DMS153 (cell line): ENCODE results near the gene MRPL16.
A peak's percentile ranks its signal among the peaks of the same experiment; 100 is the strongest.
"Not testable (repeated sequence)": the region's sequence is repeated elsewhere in the genome, so short reads cannot be mapped to it uniquely, and the experiment has no call there.

ENCODE experiments used
- DNase-seq: peaks from one replicate; lab custom pipeline; 2025; lab: John Stamatoyannopoulos, UW

MRPL16 gene

DNA sequence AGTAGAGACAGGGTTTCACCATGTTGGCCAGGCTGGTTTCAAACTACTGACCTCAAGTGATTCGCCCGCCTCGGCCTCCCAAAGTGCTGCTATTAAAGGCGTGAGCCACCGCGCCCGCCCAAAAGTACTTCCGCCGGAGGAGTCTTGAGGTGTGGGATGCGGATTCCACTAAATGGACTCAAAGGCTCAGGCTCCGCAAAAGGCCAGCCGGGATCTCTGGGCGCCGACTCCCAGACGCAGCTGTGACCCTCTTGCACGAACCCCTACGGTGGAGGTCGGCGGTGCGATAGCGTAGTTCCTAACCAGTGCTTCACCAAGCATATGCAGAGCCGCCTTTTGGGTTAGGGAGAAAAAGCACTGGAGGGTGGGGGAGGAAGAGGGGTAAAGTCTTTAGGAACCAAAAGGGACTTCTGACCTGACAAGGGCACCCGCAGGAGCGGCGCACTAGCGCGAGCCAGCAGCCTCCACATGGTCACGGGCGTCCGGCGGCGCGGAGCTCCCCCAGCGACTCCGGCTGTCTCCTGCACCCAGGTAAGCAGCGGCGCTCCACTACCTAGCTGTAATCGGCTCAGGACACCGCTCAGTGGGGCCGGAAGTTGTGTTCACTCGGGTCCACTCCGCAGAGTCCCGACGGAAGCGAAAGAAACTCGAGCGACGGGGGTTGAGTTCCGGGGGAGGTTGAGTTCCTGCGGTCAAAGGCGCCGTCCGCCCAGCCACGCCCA, at the start of gene MRPL16:
MRPL16 (minus strand) TSS at position 590 of the 722 bp plus-strand sequence; CDS start at position 470, 120 bp downstream.
- peak; percentile 89 for DNase-seq

DNA sequence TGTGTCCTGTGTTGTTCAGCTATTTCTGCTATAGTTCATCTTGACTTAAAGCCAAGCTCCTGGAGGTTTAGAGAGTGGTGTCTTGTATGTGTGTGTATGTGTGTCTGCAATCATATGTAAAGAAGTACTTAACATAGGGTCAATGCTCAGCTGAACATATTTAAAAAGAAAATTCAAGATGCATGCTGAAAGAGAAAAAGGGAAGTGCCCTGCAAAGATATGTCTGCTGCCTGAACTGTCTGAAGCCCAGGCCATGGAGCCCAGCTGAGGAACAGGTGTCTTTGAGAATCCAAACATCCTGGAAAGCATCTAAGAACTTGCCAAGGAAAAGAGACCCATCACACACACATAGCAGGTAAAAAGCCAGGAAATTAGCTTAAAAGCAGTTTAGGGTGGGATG, 49.1 kb upstream of the MRPL16 start:
- no peak for DNase-seq

DNA sequence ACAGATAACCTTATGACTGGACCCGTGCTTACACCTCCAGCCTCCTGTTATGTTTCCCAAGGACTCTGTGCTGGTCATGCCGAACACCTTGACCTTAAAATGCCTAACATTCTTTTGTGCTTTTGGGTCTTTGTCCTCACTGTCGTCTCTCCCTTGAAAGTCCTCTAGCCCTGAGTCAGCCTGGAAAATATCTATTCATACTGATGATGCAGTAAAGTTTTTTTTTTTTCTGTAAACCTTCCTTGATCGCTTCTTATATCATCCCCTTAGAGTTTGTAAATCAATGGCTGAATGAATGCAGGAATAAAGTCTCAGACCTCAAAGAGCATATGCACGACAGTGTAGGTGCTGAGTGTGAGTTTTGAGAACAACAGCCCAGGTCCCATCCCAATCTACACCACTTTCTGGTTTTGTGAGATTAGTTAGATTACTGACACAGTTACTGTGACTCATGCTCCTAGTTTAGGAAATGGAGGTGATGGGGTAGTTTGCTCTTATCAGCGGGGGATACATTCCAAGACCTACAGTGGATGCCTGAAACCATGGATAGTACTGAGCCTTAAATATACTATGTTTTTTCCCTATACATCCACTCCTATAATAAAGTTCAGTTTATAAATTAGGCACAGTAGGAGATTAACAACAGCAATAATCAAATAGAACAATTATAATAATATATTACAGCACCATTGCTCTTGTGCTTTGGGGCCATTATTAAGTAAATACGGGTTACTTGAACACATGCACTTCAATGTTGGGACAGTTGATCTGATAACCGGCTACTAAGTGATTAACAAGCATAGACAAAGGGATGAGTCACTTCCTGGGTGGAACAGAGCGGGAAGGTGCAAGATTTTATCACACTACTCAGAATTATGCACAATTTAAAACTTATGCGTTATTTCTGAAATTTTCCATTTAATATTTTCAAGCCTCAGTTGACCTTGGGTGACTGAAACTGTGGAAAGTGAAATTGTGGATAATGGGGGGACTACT, 47.2 kb upstream of the MRPL16 start:
- DNase-seq = no peak

DNA sequence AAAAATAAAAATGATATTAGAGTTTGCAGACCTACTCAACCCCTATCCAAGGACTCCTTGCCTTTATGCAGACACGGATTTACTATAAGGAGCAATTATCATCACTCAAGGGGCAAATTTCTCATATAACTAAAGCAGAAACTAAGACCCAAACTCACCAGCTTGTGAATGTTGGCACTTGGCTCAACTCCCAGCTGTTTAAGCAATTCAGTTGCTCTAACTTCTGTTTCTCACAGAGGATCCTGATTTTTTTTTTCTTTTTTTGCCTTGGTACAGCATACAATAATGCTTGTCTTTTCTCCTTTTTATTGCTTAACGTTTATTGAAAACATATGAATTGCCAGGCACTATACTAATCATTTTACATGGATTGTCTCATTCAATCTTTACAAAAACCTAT, 44.3 kb upstream of the MRPL16 start:
- no peak for DNase-seq

DNA sequence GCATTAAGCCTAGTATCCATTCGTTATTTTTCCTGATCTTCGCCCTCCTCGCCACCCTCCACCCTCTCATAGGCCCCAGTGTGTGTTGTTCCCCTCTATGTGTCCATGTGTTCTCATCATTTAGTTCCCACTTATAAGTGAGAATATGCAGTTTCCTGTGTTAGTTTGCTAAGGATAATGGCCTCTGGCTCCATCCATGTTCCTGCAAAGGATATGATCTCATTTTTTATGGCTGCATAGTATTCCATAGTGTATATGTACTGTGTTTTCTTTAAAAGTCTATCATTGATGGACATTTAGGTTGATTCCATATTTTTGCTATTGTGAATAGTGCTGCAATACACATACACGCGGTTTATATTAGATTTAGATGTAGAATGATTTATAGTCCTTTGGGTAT, 40.8 kb upstream of the MRPL16 start:
- DNase-seq = not testable (repeated sequence)

DNA sequence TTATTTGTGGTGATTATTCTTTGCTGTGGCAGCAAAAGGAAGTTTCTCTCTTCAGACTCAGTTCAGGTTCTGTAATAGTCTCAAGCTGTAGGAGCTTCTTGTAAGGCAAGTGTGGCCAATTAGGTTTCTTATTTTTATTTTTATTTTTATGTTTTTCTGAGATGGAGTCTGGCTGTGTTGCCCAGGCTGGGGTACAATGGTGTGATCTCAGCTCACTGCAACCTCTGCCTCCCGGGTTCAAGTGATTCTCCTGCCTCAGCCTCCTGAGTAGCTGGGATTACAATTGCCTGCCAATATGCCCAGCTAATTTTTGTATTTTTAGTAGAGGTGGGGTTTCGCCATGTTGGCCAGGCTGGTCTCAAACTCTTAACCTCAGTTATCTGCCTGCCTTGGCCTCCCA, 39.0 kb upstream of the MRPL16 start:
- DNase-seq = not testable (repeated sequence)

DNA sequence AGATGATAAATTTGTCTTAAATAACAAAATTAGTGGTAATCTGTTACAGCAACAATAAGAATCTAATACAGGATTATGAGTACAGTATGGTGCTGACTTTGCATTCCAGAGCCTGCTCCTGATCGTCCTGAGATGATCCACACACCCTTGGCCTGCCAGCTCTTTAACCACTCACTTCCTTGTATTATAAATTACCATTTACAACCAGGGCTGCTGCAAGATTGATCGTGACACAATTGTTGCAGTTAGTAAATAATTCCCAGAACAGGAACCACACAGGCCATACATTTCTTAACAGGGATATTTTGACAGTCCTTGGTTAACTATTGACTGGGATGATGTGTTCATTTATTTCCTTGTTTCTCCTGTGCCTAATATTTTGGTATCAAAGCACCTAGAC, 38.6 kb upstream of the MRPL16 start:
- no peak for DNase-seq

DNA sequence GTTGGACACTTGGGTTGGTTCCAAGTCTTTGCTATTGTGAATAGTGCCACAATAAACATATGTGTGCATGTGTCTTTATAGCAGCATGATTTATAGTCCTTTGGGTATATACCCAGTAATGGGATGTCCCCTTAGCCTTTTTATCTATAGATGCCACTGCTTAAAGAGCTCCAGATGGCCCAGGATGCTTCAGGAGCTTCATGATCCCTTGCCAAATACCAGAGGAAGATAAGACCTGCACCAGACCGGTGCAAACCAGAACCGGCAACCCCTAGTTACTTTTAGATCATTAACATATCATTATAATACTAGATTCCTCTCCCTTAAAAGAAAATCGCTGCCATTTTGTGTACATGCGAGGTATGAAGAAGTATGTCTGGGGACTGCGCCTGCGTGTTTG, 37.9 kb upstream of the MRPL16 start:
- not testable (repeated sequence) for DNase-seq

DNA sequence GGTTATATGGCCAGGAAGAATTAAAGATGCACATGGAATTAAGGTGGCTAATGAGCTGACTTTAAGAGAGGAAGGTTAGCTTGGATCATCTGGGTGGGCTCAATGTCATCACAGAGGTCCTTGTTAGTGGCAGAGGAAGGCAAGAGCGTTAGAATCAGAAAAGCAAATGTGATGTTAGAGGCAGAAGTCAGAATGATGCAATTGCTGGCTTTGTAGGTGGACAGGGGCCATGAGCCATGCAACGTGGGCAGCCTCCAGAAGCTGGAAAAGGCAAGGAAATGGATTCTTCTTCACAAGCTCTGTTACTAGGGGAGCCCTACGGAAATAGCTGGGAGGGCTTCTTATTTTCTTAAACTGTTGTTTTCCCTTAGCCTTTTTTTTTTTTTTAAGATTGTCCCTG, 37.0 kb upstream of the MRPL16 start:
- DNase-seq = no peak

DNA sequence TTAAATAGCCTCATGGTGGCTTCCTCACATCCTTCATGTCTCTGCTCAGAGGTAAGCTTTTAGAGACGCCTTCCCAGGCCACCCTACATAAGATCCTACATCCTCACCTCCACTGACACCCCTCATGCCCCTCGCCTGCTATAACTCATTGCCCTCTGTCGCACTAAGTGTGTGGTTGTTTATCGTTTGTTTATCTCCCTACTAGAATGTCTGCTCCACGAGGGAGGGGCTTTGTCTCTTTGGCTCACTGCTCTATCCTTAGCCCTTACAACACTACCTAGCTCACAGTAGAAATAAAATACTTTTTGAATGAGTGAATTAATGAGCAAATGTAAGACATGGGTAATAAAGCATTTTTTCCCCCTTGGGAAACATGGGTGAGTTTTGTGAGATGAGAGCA, 36.0 kb upstream of the MRPL16 start:
- no peak for DNase-seq

DNA sequence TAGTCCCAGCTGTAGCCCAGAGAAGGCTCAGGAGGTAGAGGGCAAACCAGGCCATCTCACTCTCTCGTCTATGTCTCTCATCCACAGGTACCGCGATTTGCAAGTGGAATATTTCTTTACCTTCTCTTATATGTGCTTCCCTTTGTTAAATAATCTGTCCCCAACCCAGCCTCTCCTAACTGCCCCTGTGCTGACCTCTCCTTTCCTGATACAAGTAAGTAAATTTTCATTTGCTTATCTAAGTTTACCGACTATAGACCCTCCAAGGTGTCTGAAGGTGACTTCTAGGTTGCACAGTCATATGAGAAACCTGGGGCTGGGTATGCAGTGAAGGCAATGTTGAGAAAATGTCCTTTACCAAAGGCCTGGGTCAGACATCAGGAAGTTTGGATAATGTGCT, 34.8 kb upstream of the MRPL16 start, which contains the start of gene CBLIF:
CBLIF (minus strand) TSS at position 101 of the 400 bp plus-strand sequence; CDS start at position 55, 46 bp downstream.
- DNase-seq = no peak

DNA sequence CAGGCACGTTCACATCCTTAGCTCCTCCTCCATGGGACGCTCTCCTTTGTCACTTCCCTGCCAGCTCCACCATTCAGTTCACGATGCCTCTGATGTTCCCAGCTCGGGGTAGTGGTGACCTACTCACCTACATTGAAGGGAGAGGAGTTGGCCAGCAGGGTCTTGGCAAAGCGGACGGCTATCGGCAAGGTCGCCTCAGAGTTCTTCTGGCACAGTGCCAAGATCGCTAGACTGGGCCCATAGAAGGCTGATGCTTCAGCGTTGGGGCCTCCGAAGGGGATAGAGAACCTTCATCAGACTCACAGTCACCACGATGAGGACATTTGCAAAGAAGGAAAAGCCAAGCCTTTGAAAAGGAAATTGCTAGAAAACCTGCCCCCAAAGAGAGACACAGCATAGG, 31.7 kb upstream of the MRPL16 start:
- DNase-seq = no peak

DNA sequence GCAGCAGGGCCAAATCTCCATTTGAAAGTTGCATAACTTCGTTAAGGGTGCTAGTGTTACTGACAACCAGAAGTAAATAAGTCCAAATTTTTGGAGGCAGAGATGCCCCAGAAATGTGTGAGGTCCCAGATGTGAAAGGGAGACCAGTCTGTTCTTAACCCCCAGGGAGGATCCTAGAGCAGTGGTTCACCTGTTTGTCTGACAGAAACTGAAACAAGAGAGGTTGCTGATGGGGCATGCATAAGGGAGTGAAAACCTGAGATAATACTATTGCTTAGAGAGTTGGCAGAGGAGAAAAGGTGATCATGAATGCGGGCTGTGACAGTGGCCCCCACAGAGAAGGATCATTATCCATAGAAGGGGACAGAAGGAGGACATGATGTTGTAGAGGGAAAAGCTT, 30.9 kb upstream of the MRPL16 start:
- DNase-seq = no peak

DNA sequence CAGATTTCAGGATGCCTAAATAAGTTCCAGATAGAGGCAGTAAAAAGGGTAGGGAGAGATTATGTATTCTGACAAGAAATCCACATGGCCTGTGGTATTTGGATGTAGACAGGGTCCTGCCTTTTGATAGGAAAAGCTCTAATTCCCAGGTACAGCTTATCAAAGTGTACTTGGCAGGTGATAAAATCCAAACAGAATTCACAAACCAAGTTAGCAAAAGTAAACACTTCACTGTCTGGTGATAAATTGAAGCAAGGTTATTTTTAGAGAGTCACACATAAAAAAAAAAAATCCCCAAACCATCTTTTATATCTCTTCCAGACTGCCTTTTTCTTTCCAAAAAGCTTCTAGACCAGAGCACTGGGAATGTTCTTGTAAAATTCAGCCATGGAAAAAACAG, 29.0 kb upstream of the MRPL16 start:
- no peak for DNase-seq

DNA sequence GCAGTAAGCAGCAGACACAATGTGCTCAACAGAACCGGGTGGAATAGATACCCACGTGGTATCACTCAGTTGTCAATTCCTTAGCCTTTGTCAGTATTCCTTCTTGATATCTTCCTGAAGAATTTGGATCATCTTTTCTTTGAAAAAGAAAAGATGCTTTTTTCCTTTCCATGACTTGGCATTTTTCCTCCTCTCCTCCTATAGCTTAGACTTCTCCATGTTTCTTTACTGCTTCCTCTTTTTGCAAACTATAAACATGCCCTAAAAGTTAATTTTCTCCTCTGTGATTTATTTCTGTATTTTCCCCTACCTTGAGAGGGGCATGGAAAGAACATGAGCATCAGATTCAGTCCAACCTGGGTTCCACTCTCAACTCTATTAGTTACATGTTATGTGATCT, 23.0 kb upstream of the MRPL16 start:
- DNase-seq = no peak

DNA sequence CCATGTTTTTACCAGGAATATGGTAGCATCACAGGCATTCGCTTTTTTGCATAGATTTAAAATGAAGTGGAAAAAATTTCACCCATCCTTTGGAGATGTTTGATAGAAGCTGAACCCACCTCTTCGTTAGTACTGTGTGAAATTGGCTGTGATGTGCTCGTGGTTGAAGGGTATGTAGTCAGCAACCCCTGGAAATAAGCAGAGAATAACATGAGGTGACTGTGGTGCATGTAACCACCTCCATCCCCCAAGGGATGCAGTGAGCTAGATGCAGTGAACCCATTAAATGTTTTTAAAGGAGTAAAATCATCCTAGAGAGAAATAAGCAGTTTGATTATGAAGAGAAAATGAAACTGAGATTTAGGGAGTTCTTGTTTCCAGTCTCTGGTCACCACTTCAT, 18.8 kb upstream of the MRPL16 start:
- DNase-seq = no peak

DNA sequence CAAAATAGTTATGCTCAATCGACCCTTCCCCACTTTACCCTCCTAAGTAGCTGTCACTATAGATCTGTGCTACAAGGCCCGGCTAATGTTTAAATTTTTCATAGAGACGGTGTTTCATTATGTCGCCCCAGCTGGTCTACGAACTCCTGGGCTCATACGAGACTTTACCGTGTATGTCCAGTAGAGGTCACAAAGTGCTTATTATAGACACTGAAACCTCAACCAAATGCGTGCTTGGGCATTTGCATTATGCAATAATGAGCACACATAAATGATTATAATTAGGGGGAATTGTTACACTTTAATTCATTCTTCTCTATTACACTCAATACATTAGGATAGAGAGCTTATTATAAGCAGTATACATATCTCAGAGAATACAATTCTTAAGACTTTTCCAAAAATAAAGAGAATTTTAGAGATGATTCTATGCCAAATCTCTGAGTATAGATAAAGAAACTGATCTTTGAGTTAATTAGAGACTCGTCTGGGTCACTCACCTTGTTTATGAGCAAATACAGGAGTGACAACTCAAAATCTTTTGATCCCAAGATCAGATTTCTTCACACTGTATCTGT, 12.5 kb upstream of the MRPL16 start:
- DNase-seq = peak; percentile 65

DNA sequence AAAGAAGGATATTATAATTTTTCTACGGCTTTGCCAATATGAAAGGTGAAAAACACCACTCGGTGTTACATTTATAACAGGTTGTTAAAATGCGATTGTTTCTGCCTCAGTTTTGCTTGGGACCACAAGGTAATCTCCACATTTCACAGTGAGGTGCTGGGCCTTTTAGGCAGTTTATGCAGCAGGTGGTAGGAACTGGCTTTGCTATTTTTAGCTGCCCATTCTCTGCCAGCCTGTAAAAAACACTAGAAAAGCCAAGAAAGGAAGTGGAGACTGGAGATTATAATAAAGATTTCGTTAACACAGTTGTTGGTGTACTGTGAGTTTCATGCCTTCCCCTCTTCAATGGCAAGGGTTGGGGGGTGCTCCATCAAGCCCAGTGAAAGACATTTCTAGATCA, 8.0 kb upstream of the MRPL16 start:
- no peak for DNase-seq

DNA sequence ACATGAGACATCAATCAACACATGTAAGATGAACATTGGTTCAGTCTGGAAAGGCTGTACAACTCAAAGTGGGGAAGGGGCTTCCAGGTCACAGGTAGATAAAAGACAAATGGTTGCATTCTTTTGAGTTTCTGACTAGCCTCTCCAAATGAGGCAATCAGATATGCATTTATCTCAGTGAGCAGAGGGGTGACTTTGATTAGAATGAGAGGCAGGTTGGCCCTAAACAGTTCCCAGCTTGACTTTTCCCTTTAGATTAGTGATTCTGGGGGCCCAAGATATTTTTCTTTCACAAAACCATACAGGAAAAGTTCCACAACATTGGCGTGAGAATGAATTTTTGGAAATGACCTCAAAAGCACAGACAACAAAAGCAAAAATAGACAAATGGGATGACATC, 5.9 kb upstream of the MRPL16 start:
- not testable (repeated sequence) for DNase-seq

DNA sequence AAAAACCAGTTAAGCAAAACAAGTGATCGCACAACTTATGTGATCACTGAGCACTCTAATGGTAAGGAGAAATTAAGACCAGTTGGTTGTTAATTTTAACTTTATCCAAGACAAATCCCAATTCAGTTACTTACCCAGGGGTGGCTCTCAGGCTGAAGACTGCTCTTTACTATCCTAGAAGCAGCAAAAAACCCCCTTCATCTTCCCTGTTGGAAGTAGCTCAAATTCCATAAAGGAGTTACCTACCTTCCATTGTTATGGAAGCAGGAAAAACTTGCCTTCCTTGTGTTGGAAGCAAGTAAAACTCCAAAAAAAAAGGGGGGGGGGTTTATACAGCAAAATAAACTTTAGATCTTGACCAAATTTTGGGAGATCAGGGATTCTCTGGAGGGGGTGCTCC, 5.2 kb upstream of the MRPL16 start:
- no peak for DNase-seq

DNA sequence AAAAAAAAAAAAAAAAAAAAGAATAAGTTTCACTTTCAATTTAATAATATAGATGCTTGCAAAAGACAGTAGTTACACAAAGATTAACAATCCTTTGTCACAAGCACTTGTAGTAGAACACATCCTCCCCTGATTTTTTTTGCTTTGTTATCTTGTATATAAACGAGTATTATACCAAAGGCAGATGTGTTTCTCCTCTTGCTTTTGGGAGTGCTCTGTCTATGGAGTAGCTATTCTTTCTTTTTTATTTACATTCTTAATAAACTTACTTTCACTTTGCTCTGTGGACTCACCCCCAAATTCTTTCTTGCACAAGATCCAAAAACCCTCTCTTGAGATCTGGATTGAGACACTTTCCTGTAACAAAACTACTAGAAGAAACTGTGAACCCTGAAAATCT, 3.4 kb upstream of the MRPL16 start:
- no peak for DNase-seq

DNA sequence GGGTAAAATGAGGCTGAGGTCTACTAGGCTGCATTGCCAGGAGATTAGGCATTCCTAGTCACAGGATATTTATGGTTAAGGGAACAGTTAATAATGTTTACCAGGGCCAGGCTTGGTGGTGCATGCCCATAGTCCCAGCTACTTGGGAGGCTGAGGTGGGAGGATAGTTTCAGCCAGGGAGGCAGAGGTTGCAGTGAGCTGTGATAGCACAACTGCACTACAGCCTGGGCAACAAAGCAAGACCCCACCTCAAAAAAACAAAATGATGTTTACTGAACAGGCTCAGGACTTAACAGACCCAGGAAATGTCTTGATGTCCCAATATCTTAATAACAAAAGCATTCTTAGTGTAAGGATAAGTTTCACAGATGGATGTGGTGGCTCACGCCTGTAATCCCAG, 2.8 kb upstream of the MRPL16 start:
- DNase-seq = no peak

DNA sequence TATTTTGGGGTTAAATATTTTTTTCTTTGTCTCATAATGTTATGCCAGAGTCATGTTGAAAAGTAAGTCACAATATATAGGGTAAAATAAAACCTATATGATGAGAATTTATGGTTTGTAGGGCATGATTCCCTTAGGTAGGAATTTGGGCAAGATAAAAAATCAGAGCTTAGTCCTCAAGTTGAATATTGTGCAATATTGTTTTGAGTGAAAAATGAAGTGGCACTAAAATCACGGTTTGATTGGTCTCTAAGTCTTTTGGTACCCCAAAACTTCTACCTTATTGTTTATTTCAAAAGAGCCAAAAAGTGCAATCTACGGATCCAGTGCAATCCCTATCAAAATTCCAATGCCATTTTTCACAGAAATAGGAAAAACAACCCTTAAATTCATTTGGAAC, 1.6 kb upstream of the MRPL16 start:
- no peak for DNase-seq
